Epithelial cell of proximal tubule (primary cell): ENCODE results near the gene SLX9. TPM values are rescaled to one million over a fixed set of nuclear protein-coding genes. Genes with fewer than 3 reads are reported as not detected.
A peak's percentile ranks its signal among the peaks of the same experiment; 100 is the strongest.

ENCODE experiments used
- DNase-seq: peaks from one replicate; pipeline ENCODE4 v3.0.0-alpha.2; 2011; ENCODE audit warnings: low read depth
- H3K4me3 ChIP-seq: 2 replicates; pipeline ENCODE4 v1.5.1; 2011; ENCODE audit warnings: low read depth, mild to moderate bottlenecking, low read length
- total RNA-seq: library from RNA; depleted of rRNA; stranded (reverse); fragments of >200 nt; gene quantifications from 2 replicates; pipeline ENCODE4 v1.2.3, GENCODE V29; 2015
- TF ChIP-seq, protein P1 (sequence below): conservative IDR thresholded peaks from 2 replicates; pipeline ENCODE4 v1.5.1; 2012; ENCODE audit warnings: low read depth, mild to moderate bottlenecking, low read length

SLX9 gene
- total RNA-seq, 1 donor from 2014 or later = 52.1 TPM

DNA sequence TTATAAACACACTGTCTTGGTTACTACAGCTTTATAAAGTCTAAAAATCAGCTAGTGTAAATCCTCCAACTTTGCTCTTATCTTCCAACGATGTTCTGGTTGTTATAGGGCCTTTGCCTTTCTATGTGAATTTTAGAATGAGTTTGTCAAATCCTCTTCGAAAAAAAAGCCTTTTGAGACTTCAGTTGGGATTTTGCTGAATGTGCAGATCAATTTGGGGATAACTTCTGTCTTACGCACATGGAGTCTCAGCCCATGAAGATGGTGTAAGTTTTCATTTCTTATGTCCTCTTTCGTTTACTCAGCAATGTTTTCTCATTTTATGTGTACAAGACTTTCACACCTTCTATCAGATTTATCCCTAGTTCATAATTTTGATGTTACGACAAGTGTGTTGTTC, 69.8 kb downstream of the SLX9 start:
- no peak for DNase-seq
- TF ChIP-seq, protein P1, sequence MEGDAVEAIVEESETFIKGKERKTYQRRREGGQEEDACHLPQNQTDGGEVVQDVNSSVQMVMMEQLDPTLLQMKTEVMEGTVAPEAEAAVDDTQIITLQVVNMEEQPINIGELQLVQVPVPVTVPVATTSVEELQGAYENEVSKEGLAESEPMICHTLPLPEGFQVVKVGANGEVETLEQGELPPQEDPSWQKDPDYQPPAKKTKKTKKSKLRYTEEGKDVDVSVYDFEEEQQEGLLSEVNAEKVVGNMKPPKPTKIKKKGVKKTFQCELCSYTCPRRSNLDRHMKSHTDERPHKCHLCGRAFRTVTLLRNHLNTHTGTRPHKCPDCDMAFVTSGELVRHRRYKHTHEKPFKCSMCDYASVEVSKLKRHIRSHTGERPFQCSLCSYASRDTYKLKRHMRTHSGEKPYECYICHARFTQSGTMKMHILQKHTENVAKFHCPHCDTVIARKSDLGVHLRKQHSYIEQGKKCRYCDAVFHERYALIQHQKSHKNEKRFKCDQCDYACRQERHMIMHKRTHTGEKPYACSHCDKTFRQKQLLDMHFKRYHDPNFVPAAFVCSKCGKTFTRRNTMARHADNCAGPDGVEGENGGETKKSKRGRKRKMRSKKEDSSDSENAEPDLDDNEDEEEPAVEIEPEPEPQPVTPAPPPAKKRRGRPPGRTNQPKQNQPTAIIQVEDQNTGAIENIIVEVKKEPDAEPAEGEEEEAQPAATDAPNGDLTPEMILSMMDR = no peak
- H3K4me3 ChIP-seq = no peak overlapping the region

DNA sequence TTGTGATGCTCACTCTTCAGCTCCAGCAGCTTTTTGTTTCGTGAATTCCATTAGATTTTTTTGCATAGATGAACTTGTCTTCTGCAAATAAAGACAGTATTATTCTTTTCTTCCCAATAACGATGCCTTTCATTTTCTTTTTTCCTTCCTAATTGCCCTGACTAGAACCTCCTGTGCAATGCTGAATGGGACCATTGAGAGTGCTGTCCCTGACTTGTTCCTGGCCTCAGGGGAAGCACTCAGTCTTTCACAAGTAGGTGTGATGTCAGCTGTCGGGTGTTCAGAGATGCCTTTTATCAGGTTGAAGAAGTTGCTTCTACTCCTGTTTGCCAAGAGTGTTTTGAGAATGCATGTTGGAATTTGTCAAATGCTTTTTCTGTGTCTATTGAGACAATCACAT, 70.3 kb downstream of the SLX9 start:
- TF ChIP-seq, protein P1 = no peak
- H3K4me3 ChIP-seq = no peak overlapping the region
- DNase-seq = no peak

DNA sequence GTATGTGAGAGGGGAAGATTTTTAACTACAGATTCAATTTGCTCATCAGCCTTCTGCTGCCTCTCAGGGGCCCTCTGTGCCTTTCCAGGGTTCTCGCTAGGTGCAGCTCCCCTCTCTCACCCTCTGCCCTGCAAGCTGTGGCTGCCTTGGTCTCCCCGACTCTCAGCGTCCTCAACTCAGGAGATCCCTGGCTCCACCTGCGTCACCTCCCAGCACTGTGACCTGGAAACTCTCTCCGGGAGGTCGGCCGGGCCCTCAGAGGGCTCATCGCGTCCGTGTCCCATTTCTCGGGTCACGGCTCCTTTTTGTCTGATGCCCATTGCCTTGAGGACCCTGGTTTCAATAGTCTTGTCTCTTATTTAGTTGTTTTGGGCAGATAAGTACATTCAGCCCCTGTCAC, 71.0 kb downstream of the SLX9 start:
- H3K4me3 ChIP-seq = no peak overlapping the region
- DNase-seq = no peak
- TF ChIP-seq, protein P1 = no peak

DNA sequence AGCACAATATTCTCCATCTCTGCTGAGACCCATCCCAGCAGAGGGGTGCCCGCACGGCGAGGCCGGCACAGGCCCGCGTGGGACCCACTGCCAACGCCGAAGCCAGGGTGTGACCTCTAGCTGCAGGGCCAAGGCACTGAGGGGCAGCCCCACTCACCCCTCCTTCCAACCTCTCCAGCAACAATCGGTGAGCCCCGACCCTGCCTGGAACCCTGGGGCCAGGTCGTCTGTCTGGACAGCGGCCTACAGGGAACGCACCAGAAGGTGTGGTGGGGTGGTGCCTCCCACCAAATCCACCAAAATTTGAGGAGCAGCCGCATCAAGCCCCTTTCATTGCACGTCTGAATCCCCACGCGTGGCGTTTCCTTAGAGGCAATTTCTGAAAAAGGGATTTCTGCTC, 71.6 kb downstream of the SLX9 start:
- no peak overlapping the region for H3K4me3 ChIP-seq
- DNase-seq = no peak
- TF ChIP-seq, protein P1 = no peak

DNA sequence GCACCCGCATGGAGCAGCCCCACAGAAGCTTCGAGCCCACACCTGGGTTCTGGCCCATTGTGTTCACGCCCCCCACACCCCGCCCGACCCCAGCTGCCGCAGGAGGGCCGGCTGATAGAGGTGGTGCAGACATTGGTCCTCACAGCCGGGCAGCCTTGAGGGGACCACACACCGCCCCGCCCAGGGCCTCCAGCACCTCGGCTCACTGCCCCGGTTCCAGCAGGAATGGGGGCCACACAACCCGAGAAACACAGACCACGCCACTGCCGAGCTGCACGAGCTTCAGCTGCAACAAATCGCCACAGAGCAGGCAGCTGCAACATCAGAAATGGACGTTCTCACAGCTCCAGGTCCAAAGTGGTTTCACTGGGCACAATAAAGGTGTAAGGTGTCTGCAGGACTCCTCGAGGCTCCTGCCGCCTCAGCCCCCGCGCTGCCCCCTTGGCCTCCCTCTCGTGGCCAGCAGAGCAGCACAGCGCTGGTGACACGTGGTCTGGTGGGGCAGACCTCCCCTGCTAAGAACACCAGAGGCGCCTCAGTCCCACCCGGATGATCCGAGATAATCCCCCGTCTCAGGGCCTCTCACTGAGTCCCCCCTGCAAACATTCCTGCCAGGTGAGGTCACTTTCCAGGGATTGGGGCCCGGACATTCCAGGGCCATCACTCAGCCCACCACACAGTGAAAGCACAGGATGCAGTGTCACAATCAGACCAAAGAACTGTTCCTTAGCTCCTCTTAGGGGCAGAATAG, 72.3 kb downstream of the SLX9 start:
- TF ChIP-seq, protein P1 = peak; percentile 13
- H3K4me3 ChIP-seq = peak overlapping the region; percentile 25
- peak; percentile 48 for DNase-seq

DNA sequence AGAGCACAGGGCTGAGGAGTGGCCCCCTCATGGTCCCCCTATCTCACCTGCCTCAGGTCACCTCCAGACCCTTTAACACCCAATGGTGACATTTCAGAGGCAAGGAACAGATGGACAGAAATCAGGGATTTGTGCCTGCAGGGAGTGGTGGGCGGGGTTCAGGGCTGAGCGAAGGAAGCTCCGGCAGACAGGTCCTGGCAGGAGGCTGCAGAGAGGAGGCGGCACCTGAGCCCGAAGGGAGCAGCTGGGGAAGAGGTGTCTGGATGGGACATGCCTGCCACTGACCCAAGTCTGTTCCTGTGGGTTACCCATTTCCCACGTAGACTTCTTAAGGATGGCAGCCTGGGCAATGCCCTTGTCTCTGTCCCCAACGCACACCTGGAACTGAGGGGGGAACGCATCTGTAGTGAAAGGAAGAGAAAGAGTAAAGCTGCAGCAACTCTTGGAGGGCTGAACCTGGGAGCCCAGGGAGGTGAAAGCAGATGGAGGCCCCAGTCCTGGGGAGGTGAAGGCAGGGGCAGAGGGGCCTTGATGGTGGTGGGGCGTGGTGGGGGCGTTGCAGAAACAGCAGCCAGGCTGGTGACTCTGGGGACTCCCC, 72.9 kb downstream of the SLX9 start:
- peak; percentile 4 for DNase-seq
- H3K4me3 ChIP-seq = peak overlapping the region; percentile 25
- TF ChIP-seq, protein P1 = no peak

DNA sequence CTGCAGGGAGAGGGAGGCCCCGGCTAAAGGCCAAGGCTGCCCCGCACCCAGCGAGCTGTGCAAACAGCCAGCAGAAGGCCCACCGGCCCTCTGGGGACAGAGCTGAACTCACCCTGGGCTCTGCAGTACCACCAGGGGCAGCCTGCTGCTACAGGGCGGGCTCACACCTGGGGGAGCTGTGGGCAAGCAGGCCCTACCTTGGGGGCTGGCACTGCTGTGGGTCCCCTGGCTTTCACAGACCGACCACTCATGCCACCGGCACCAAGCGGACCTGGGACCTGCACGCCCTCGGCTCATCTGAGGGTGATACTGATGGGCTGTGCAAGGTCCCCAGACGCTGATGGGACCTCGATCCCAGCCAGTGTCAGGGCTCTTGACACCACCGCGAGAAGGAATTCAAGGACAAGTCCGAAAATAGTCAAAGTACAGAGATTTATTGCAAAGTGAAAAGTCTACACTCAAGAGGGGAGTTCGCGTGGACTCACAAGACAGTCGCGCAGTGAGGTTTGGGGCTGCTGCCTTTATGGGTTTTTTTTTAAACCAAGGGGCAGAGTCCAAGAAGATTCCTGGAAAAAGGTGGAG, 73.5 kb downstream of the SLX9 start:
- DNase-seq = no peak
- no peak overlapping the region for H3K4me3 ChIP-seq
- TF ChIP-seq, protein P1 = no peak
